C4-2B (cell line): Measurements from ENCODE around the gene PAIP2.

Experiments
- ZFX ChIP-seq: fragments of 450-650 bp; IDR thresholded peaks from 2 replicates; pipeline ENCODE4 v1.6.1; 2017
- TF ChIP-seq, protein P1 (sequence below): fragments of 450-650 bp; conservative IDR thresholded peaks from 2 replicates; pipeline ENCODE4 v1.5.1; 2017; ENCODE audit warnings: mild to moderate bottlenecking

DNA sequence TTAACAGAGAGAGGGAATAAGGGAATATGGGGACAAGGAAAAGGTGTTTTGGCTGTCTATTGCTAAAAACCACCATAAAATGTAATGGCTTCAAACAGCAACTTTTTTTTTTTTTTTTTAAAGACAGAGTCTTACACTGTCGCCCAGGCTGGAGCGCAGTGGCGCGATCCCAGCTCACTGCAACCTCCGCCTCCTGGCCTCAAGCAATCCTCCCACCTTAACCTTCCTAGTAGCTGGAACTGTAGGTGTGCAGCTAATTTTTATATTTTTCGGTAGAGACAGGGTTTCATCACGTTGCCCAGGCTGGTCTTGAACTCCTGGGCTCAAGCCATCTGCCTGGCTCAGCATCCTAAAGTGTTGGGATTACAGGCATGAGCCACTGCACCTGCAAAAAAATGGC is 66.5 kb downstream of the PAIP2 start:
- TF ChIP-seq, protein P1, sequence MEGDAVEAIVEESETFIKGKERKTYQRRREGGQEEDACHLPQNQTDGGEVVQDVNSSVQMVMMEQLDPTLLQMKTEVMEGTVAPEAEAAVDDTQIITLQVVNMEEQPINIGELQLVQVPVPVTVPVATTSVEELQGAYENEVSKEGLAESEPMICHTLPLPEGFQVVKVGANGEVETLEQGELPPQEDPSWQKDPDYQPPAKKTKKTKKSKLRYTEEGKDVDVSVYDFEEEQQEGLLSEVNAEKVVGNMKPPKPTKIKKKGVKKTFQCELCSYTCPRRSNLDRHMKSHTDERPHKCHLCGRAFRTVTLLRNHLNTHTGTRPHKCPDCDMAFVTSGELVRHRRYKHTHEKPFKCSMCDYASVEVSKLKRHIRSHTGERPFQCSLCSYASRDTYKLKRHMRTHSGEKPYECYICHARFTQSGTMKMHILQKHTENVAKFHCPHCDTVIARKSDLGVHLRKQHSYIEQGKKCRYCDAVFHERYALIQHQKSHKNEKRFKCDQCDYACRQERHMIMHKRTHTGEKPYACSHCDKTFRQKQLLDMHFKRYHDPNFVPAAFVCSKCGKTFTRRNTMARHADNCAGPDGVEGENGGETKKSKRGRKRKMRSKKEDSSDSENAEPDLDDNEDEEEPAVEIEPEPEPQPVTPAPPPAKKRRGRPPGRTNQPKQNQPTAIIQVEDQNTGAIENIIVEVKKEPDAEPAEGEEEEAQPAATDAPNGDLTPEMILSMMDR, result no peak
- no peak for TF ChIP-seq ZFX
